ENCODE measurements around the gene INVS.
"Not testable (repeated sequence)": the region's sequence is repeated elsewhere in the genome, so short reads cannot be mapped to it uniquely, and the experiment has no call there.

INVS gene

DNA sequence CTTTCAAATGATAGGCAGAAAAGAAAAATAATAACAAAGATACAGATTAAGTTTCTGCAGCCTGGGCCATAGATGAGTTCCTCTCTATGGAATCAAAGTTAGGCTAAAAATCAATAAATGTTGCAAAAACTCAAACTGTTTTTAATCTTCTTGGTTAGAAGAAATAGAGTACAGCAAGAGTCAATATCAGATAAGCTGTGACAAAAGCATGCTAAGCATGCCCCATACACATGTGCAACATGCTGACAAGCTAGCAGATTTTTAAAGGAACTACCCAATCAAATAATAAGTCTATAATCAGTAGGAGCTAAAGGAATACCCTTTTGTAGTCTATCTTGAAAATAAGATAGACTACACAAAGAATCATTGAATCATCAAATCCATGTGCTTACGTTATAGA is 7.0 kb upstream of the INVS start:
- no peaks in the 10 kb centered on the region for H3K36me3 ChIP-seq (ENCODE audit: control insufficient read depth in 4 of 4, insufficient read depth in 4 of 4, low read length in 3 of 4)
- no CpG with 5 or more reads among the region's 1 CpG for WGBS (ENCODE audit: insufficient coverage)
- DNase-seq = no peak
- CTCF ChIA-PET = no interaction called here
- no peak overlapping the region for H3K27ac ChIP-seq (ENCODE audit: insufficient read depth in 1 of 2, low read depth in 1 of 2, low read length in 2 of 2, poor library complexity in 1 of 2, severe bottlenecking in 2 of 2)
- POLR2A ChIA-PET = no interaction called here
- no peaks in the 10 kb centered on the region for H3K9me3 ChIP-seq (ENCODE audit: control extremely low read depth in 1 of 5, control insufficient read depth in 4 of 5, insufficient read depth in 2 of 5, low read depth in 1 of 5, low read length in 4 of 5)
- H3K27me3 ChIP-seq (replicated peaks in 2 of 5; ENCODE audit: control insufficient read depth in 4 of 5, insufficient read depth in 5 of 5, low read length in 4 of 5) = no peaks in the 10 kb centered on the region
- peaks cover 3 to 17% (median 13%) of the 10 kb centered on the region in 4 experiments for H3K4me1 ChIP-seq (ENCODE audit: control extremely low read depth in 1 of 4, control insufficient read depth in 4 of 4, insufficient read depth in 4 of 4, low read length in 3 of 4)
- no peak overlapping the region for H3K4me3 ChIP-seq (ENCODE audit: control insufficient read depth in 1 of 7, extremely low read depth in 1 of 7, insufficient read depth in 4 of 7, low read depth in 2 of 7, low read length in 6 of 7)

- DNase-seq, POLR2A ChIA-PET: not testable (repeated sequence)
Measured at GRCh38 chr9:100094411-100094810, 4.6 kb upstream of the INVS start.

GRCh38 chr9:100096378-100096916 is 2.6 kb upstream of the INVS start:
- H3K4me1 ChIP-seq (ENCODE audit: control extremely low read depth in 1 of 4, control insufficient read depth in 4 of 4, insufficient read depth in 4 of 4, low read length in 3 of 4) = peaks cover 8 to 24% (median 17%) of the 10 kb centered on the region in 4 experiments
- no peak for DNase-seq
- ChIA-PET CTCF (no interaction called here), POLR2A (no interaction called here)
- H3K9me3 ChIP-seq (ENCODE audit: control extremely low read depth in 1 of 5, control insufficient read depth in 4 of 5, insufficient read depth in 2 of 5, low read depth in 1 of 5, low read length in 4 of 5) = no peaks in the 10 kb centered on the region
- H3K36me3 ChIP-seq (ENCODE audit: control insufficient read depth in 4 of 4, insufficient read depth in 4 of 4, low read length in 3 of 4) = peaks cover 0 to 5% (median 0%) of the 10 kb centered on the region in 4 experiments
- no peak overlapping the region for H3K4me3 ChIP-seq (ENCODE audit: control insufficient read depth in 1 of 7, extremely low read depth in 1 of 7, insufficient read depth in 4 of 7, low read depth in 2 of 7, low read length in 6 of 7)
- no peak overlapping the region for H3K27ac ChIP-seq (ENCODE audit: insufficient read depth in 1 of 2, low read depth in 1 of 2, low read length in 2 of 2, poor library complexity in 1 of 2, severe bottlenecking in 2 of 2)
- no peaks in the 10 kb centered on the region for H3K27me3 ChIP-seq (replicated peaks in 2 of 5; ENCODE audit: control insufficient read depth in 4 of 5, insufficient read depth in 5 of 5, low read length in 4 of 5)
- WGBS (ENCODE audit: insufficient coverage) = 100% methylated on average over 2 of the region's 3 CpGs

More at GRCh38 chr9:100094411-100094810, 4.6 kb upstream of the INVS start:
- H3K4me3 ChIP-seq (ENCODE audit: control insufficient read depth in 1 of 7, extremely low read depth in 1 of 7, insufficient read depth in 4 of 7, low read depth in 2 of 7, low read length in 6 of 7); CTCF ChIA-PET; H3K27ac ChIP-seq (ENCODE audit: insufficient read depth in 1 of 2, low read depth in 1 of 2, low read length in 2 of 2, poor library complexity in 1 of 2, severe bottlenecking in 2 of 2); H3K9me3 ChIP-seq (ENCODE audit: control extremely low read depth in 1 of 5, control insufficient read depth in 4 of 5, insufficient read depth in 2 of 5, low read depth in 1 of 5, low read length in 4 of 5); H3K36me3 ChIP-seq (ENCODE audit: control insufficient read depth in 4 of 4, insufficient read depth in 4 of 4, low read length in 3 of 4); H3K27me3 ChIP-seq (replicated peaks in 2 of 5; ENCODE audit: control insufficient read depth in 4 of 5, insufficient read depth in 5 of 5, low read length in 4 of 5): not testable (repeated sequence)
- peaks cover 7 to 16% (median 11%) of the 10 kb centered on the region in 4 experiments for H3K4me1 ChIP-seq (ENCODE audit: control extremely low read depth in 1 of 4, control insufficient read depth in 4 of 4, insufficient read depth in 4 of 4, low read length in 3 of 4)
- WGBS (ENCODE audit: insufficient coverage) = 100% methylated on average over 1 of the region's 2 CpGs

GRCh38 chr9:100098046-100098886 is 777 bp upstream of the INVS start:
- Histone ChIP-seq H3K36me3 (ENCODE audit: control insufficient read depth in 4 of 4, insufficient read depth in 4 of 4, low read length in 3 of 4) (peaks cover 0 to 15% (median 6%) of the 10 kb centered on the region in 4 experiments), H3K4me3 (ENCODE audit: control insufficient read depth in 1 of 7, extremely low read depth in 1 of 7, insufficient read depth in 4 of 7, low read depth in 2 of 7, low read length in 6 of 7) (peak overlapping the region; percentile 93 to 100 (median 99)), H3K27me3 (replicated peaks in 2 of 5; ENCODE audit: control insufficient read depth in 4 of 5, insufficient read depth in 5 of 5, low read length in 4 of 5) (no peaks in the 10 kb centered on the region), H3K4me1 (ENCODE audit: control extremely low read depth in 1 of 4, control insufficient read depth in 4 of 4, insufficient read depth in 4 of 4, low read length in 3 of 4) (peaks cover 8 to 24% (median 17%) of the 10 kb centered on the region in 4 experiments), H3K27ac (ENCODE audit: insufficient read depth in 1 of 2, low read depth in 1 of 2, low read length in 2 of 2, poor library complexity in 1 of 2, severe bottlenecking in 2 of 2) (peak overlapping the region; percentile 96 to 98), H3K9me3 (ENCODE audit: control extremely low read depth in 1 of 5, control insufficient read depth in 4 of 5, insufficient read depth in 2 of 5, low read depth in 1 of 5, low read length in 4 of 5) (no peaks in the 10 kb centered on the region)
- POLR2A ChIA-PET = interaction anchor here (1.2 kb wide), 1 partner anchor 11 kb away, joined by 4 read pairs; no protein-coding TSS in a partner anchor
- peak; percentile 56 to 75 (median 73) for DNase-seq
- CTCF ChIA-PET = interaction anchor here (0.7 to 1.5 kb wide), 5 partner anchors 11 to 24 kb away, joined by 3 to 5 read pairs (median 3); no protein-coding TSS in a partner anchor
- 1% methylated on average over 30 of the region's 37 CpGs for WGBS (ENCODE audit: insufficient coverage)

DNA sequence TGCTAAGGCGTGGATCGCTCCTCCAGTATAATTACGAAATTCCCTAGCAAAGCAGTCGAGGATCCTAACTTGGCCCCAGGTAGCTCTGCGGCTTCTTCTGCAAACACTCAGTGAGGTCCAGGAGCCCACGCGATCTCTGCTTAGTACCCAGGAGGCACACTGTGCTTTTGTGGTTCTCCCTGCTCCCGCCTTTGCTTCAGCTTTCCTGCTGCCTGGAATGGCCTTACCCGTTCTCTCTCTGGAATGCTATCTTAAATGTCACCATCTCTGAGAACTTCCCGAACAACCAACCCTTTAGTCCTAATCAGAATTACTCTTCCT is 639 bp downstream of the INVS start:
- peak overlapping the region; percentile 93 to 100 (median 99) for H3K4me3 ChIP-seq (ENCODE audit: control insufficient read depth in 1 of 7, extremely low read depth in 1 of 7, insufficient read depth in 4 of 7, low read depth in 2 of 7, low read length in 6 of 7)
- peaks cover 0 to 23% (median 13%) of the 10 kb centered on the region in 4 experiments for H3K36me3 ChIP-seq (ENCODE audit: control insufficient read depth in 4 of 4, insufficient read depth in 4 of 4, low read length in 3 of 4)
- WGBS (ENCODE audit: insufficient coverage) = 39% methylated on average over 8 of the region's 10 CpGs
- DNase-seq = no peak
- no peaks in the 10 kb centered on the region for H3K27me3 ChIP-seq (replicated peaks in 2 of 5; ENCODE audit: control insufficient read depth in 4 of 5, insufficient read depth in 5 of 5, low read length in 4 of 5)
- POLR2A ChIA-PET = interaction anchor here (0.6 kb wide), 1 partner anchor 120 kb away, joined by 4 read pairs; no protein-coding TSS in a partner anchor
- H3K9me3 ChIP-seq (ENCODE audit: control extremely low read depth in 1 of 5, control insufficient read depth in 4 of 5, insufficient read depth in 2 of 5, low read depth in 1 of 5, low read length in 4 of 5) = no peaks in the 10 kb centered on the region
- H3K27ac ChIP-seq (ENCODE audit: insufficient read depth in 1 of 2, low read depth in 1 of 2, low read length in 2 of 2, poor library complexity in 1 of 2, severe bottlenecking in 2 of 2) = peak overlapping the region; percentile 77 to 98
- H3K4me1 ChIP-seq (ENCODE audit: control extremely low read depth in 1 of 4, control insufficient read depth in 4 of 4, insufficient read depth in 4 of 4, low read length in 3 of 4) = peaks cover 8 to 24% (median 17%) of the 10 kb centered on the region in 4 experiments
- CTCF ChIA-PET = interaction anchor here (1.5 kb wide), 1 partner anchor 12 kb away, joined by 3 read pairs; no protein-coding TSS in a partner anchor

DNA sequence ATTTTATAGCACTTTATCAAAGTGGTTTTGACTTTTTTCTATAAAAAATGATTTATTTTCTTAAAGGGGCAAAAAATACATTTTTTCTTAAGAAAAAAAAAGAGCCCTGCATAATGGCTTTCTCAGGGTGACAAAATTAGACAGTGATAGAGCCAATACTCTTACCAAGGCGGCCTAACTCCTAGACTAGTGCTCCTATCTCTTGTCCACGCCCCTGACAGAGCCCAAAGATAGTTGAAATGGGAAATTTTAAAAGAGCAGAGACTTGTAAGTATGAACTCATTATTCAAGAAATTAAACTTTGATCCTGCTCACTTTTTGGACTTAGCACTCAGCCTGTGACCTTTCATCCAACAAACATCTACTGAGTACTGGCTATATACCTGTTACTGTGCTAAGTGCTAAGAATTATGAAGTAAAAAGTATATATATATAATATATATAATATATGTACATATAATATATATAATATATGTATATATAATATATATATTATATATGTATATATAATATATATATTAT is 1.2 kb downstream of the INVS start:
- peaks cover 8 to 24% (median 17%) of the 10 kb centered on the region in 4 experiments for H3K4me1 ChIP-seq (ENCODE audit: control extremely low read depth in 1 of 4, control insufficient read depth in 4 of 4, insufficient read depth in 4 of 4, low read length in 3 of 4)
- H3K36me3 ChIP-seq (ENCODE audit: control insufficient read depth in 4 of 4, insufficient read depth in 4 of 4, low read length in 3 of 4) = peaks cover 4 to 26% (median 15%) of the 10 kb centered on the region in 4 experiments
- H3K4me3 ChIP-seq (ENCODE audit: control insufficient read depth in 1 of 7, extremely low read depth in 1 of 7, insufficient read depth in 4 of 7, low read depth in 2 of 7, low read length in 6 of 7) = peak overlapping the region in 6 of 7 experiments; percentile 93 to 100 (median 98)
- WGBS (ENCODE audit: insufficient coverage) = no CpG with 5 or more reads among the region's 2 CpGs
- no peaks in the 10 kb centered on the region for H3K9me3 ChIP-seq (ENCODE audit: control extremely low read depth in 1 of 5, control insufficient read depth in 4 of 5, insufficient read depth in 2 of 5, low read depth in 1 of 5, low read length in 4 of 5)
- POLR2A ChIA-PET = interaction anchor here (0.6 kb wide), 1 partner anchor 120 kb away, joined by 4 read pairs; no protein-coding TSS in a partner anchor
- DNase-seq = peak in 1 of 3 donors; percentile 22
- no peaks in the 10 kb centered on the region for H3K27me3 ChIP-seq (replicated peaks in 2 of 5; ENCODE audit: control insufficient read depth in 4 of 5, insufficient read depth in 5 of 5, low read length in 4 of 5)
- H3K27ac ChIP-seq (ENCODE audit: insufficient read depth in 1 of 2, low read depth in 1 of 2, low read length in 2 of 2, poor library complexity in 1 of 2, severe bottlenecking in 2 of 2) = peak overlapping the region; percentile 77 to 98
- CTCF ChIA-PET = interaction anchor here (1.5 kb wide), 1 partner anchor 13 kb away, joined by 3 read pairs; no protein-coding TSS in a partner anchor

All from common myeloid progenitor, CD34-positive (primary cell).